Mucosa of descending colon (tissue), 3 donors: ENCODE measurements around the gene DENND2A. TPM values are rescaled to one million over a fixed set of nuclear protein-coding genes. Genes with fewer than 3 reads are reported as not detected.
"Not testable (repeated sequence)": the region's sequence is repeated elsewhere in the genome, so short reads cannot be mapped to it uniquely, and the experiment has no call there.

ENCODE experiments used
- ATAC-seq: fragments of 200-7000 bp; cut with Tn5 transposase; one replicate; pipeline ENCODE4 v1.9.1; 2020; ENCODE audit warnings: mild to moderate bottlenecking, moderate library complexity
- DNase-seq, 3 donors: peaks; one replicate each; pipeline ENCODE4 v3.0.0-alpha.2; 2020
- H3K36me3 ChIP-seq: fragments of 200-600 bp; one replicate; pipeline ENCODE4 v1.8.0; 2021; ENCODE audit warnings: low read depth, mild to moderate bottlenecking
- H3K4me1 ChIP-seq: fragments of 200-600 bp; one replicate; pipeline ENCODE4 v1.8.0; 2021; ENCODE audit warnings: low read depth, mild to moderate bottlenecking
- H3K4me3 ChIP-seq: fragments of 200-600 bp; one replicate; pipeline ENCODE4 v1.8.0; 2021; ENCODE audit warnings: mild to moderate bottlenecking
- H3K9me3 ChIP-seq: fragments of 200-600 bp; one replicate; pipeline ENCODE4 v1.8.0; 2021; ENCODE audit warnings: mild to moderate bottlenecking
- CTCF ChIP-seq: fragments of 200-600 bp; IDR thresholded peaks from one replicate; pipeline ENCODE4 v1.8.0; 2022; ENCODE audit warnings: antibody characterized with exemption, mild to moderate bottlenecking
- intact Hi-C, 2 donors: fragments of 100-400 bp; cut with DNase I in 1 of 2; cut with micrococcal nuclease in 1 of 2; formaldehyde crosslinking; loops; one replicate each; pipeline versions ENCODE4 v1.11.0 to v1.11.1; 2022; cut with DNase I, micrococcal nuclease
- total RNA-seq, 3 donors: library from RNA; stranded (reverse); fragmentation: NEBNext Ultra II Directional in 2 of 3; extraction: Animal tissue kit (Norgen Biotek cat#: 25700) in 2 of 3; gene quantifications; one replicate each; pipeline versions ENCODE4 v1.2.1 to v1.2.4, GENCODE V29; 2021 to 2023
- donor health status: DM: no; HTN: no; CAD: no; lungs with moderate emphysema.
- donor health status: DM: no; HTN: no; CAD: no.
- donor health status: DM: no; HTN: yes; CAD: no.

DENND2A gene
- total RNA-seq, 3 donors from 2014 or later: 8.4 to 17.7 (median 10.1) TPM

DNA sequence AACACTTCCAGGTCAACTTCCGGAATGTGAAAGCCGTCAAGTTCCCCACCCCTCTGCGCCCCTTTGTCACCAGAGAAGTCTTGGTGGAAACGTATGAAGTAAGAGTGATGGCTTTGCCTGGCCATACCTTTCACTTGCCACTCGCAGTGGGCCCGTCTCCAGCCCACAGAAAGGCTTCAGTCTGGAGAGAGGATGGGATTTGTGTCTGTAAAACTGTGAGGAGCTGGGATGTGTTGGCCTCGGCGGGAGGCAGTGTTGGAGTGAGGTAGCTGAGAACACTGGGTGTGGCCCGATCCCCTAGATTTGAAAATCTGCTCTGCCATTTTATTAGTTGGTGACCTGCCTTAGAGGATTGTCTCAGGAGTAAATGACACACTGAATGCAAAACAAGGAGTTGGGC lies 38.6 kb upstream of the DENND2A start:
- Histone ChIP-seq H3K4me3 (no peak overlapping the region), H3K36me3 (no peaks in the 10 kb centered on the region), H3K4me1 (peaks cover 11% of the 10 kb centered on the region), H3K9me3 (no peaks in the 10 kb centered on the region)
- no peak for TF ChIP-seq CTCF
- intact Hi-C loops: no loop called here
- peak in 1 of 3 donors; percentile 4 for DNase-seq
- ATAC-seq: no peak

DNA sequence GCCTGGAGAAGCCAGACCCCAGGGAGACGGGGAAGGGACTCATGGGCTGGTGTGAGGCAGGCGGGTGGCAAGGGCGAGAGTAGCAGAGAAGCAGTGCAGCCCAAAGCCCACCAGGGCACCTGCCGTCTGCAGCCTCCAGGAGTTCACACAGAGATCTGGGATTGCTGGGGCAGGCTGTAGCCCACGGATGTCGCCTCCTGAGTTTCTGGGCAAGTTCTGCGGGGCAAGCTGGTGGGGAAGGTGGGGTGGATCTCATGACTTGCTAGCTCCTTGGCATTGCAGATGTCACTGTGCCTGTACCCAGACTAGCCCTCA lies 38.2 kb upstream of the DENND2A start:
- ATAC-seq (no peak), DNase-seq (peak in 1 of 3 donors; percentile 16)
- intact Hi-C loops: no loop called here
- Histone ChIP-seq H3K4me1 (peaks cover 15% of the 10 kb centered on the region), H3K9me3 (no peaks in the 10 kb centered on the region), H3K36me3 (no peaks in the 10 kb centered on the region), H3K4me3 (no peak overlapping the region)
- no peak for TF ChIP-seq CTCF

- intact Hi-C loops: no loop called here
- TF ChIP-seq CTCF: no peak
- H3K4me3 ChIP-seq: no peak overlapping the region
- H3K9me3 ChIP-seq: no peaks in the 10 kb centered on the region
- H3K36me3 ChIP-seq: no peaks in the 10 kb centered on the region
- H3K4me1 ChIP-seq: peaks cover 18% of the 10 kb centered on the region
- DNase-seq (peak in 1 of 3 donors; percentile 20), ATAC-seq (no peak)
These were observed 37.6 kb upstream of the DENND2A start for GRCh38 chr7:140678081-140678815.

- H3K4me1 ChIP-seq: peaks cover 18% of the 10 kb centered on the region
- intact Hi-C loops: no loop called here
- TF ChIP-seq CTCF: no peak
- H3K9me3 ChIP-seq: no peaks in the 10 kb centered on the region
- no peaks in the 10 kb centered on the region for H3K36me3 ChIP-seq
- no peak overlapping the region for H3K4me3 ChIP-seq
- no peak for DNase-seq
- no peak for ATAC-seq
These were observed 36.9 kb upstream of the DENND2A start for GRCh38 chr7:140677496-140677895.

DNA sequence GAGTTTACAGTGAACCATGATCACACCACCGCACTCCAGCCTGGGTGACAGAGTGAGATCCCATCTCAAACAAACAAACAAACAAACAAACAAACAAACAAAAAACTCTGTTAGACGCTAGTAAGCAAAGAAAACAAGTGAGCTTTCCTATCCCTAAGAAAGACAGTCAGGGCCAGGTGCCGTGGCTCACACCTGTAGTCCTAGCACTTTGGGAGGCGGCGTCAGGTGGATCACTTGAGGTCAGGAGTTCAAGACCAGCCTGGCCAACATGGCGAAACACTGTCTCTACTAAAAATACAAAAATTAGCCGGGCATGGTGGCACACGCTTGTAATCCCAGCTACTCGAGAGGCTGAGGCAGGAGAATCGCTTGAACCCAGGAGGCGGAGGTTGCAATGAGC lies 36.3 kb upstream of the DENND2A start:
- peaks cover 24% of the 10 kb centered on the region for H3K4me1 ChIP-seq
- H3K36me3 ChIP-seq, H3K9me3 ChIP-seq, DNase-seq, ATAC-seq, H3K4me3 ChIP-seq, intact Hi-C loops: not testable (repeated sequence)

- no peaks in the 10 kb centered on the region for H3K9me3 ChIP-seq
- ATAC-seq (no peak), DNase-seq (no peak)
- H3K4me1 ChIP-seq: peaks cover 24% of the 10 kb centered on the region
- H3K36me3 ChIP-seq: no peaks in the 10 kb centered on the region
- H3K4me3 ChIP-seq: no peak overlapping the region
- TF ChIP-seq CTCF: no peak
- intact Hi-C loops: no loop called here
These were observed 35.7 kb upstream of the DENND2A start for GRCh38 chr7:140676306-140676705.
